ENCODE measurements around the gene LRRC63. TPM values are rescaled to one million over a fixed set of nuclear protein-coding genes. Genes with fewer than 3 reads are reported as not detected.

Gene LRRC63
- total RNA-seq, 1 experiment from 2014 or later, result 0.82 TPM

DNA sequence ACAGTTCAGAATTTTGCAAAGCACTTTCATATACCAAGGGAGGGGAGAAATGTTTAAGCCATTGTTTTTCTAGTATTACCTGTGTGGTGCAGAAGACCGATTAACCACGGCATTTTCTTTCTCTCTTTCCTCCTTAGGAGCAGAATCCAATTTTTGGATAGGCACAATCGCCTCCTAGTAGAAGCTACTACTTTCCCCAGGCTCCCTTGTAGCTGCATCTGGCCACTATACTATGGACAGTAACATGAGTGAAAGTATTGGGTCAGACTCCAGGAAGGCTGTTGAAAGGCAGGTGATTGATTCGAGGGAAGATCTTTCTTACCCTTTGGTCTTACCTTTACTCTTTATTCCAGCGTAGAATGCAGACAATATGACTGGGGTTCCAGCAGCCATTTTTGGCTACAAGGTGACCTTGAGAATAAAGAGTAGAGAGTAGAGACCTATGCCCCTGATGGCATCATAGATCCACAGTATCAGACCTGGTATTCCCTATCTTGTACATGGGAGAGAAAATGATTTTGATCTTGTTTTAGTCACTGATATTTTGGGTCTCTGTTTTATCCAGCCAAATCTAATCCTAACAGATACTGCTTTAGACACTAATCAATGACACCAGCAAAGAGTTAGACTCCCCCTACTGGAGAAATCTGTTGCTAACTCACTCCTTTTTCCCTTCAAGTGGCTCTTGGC lies 77.0 kb downstream of the LRRC63 start:
- TF ChIP-seq, protein P1, sequence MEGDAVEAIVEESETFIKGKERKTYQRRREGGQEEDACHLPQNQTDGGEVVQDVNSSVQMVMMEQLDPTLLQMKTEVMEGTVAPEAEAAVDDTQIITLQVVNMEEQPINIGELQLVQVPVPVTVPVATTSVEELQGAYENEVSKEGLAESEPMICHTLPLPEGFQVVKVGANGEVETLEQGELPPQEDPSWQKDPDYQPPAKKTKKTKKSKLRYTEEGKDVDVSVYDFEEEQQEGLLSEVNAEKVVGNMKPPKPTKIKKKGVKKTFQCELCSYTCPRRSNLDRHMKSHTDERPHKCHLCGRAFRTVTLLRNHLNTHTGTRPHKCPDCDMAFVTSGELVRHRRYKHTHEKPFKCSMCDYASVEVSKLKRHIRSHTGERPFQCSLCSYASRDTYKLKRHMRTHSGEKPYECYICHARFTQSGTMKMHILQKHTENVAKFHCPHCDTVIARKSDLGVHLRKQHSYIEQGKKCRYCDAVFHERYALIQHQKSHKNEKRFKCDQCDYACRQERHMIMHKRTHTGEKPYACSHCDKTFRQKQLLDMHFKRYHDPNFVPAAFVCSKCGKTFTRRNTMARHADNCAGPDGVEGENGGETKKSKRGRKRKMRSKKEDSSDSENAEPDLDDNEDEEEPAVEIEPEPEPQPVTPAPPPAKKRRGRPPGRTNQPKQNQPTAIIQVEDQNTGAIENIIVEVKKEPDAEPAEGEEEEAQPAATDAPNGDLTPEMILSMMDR (conservative IDR thresholded peaks at IDR 0.05; ENCODE audit: low read depth, low read length), result peak; percentile 89
- no peak for TF ChIP-seq EZH2 (IDR thresholded peaks at IDR 0.05; ENCODE audit: borderline replicate concordance, low read depth, low read length, poor library complexity, severe bottlenecking)
- Histone ChIP-seq H3K27me3 (replicated peaks; ENCODE audit: insufficient read depth, low read depth, low read length, poor library complexity) (no peaks in the 10 kb centered on the region), H3K9me3 (ENCODE audit: low read depth, low read length, poor library complexity, severe bottlenecking) (no peaks in the 10 kb centered on the region), H3K36me3 (ENCODE audit: insufficient read depth, low read length, poor library complexity, severe bottlenecking) (no peaks in the 10 kb centered on the region), H3K4me3 (ENCODE audit: low read depth, low read length, poor library complexity, severe bottlenecking) (no peak overlapping the region), H3K27ac (ENCODE audit: low read depth, low read length, poor library complexity, severe bottlenecking) (peak overlapping the region; percentile 27), H3K4me1 (ENCODE audit: insufficient read depth, low read length, poor library complexity, severe bottlenecking) (peaks cover 37% of the 10 kb centered on the region)
- CTCF ChIA-PET, result interaction anchor here (0.7 kb wide), 1 partner anchor 569 kb away, joined by 3 read pairs; no protein-coding TSS in a partner anchor
- BruUV-seq (replicated peaks), result no TSS peak
- POLR2A ChIA-PET (ENCODE audit: low non-redundant PET), result no interaction called here
- intact Hi-C loops (cut with micrococcal nuclease; ENCODE audit: unreplicated experiment), result loop anchor here (5.0 kb wide), 2 partner anchors 121 to 141 kb away; no protein-coding TSS in a partner anchor
- DNase-seq (ENCODE audit: low spot score), result peak; percentile 84

DNA sequence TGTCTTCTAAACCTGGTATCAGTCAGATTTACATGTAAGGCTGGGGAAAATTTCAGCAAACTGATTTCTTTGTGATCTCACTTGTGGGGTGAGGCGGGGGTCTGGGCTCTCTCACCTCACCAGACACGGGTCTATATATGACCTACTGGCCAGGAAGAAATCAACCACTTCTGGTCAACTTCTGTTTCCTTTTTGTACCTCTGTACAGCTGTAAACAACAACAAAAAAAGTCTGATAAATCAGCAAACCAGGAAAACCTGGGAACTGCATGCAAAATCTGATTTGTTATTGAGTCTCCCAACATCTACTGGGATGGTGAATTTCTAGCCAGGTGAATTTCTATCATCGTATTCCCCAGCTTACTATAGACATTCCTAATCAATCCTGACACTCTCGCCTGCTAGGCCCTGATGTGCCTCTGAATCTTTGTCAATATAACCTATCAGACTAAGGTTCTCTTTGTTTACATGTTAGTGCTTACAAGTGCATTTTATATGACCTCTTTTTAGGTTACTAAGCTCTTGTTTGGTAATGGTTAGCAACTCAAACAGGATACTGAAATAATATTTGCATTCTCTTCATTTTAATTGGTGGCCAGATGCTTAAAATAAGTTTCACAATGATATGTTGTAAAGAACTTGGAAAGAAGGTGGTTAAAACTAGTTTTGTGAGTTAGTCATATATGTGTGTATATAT lies 77.7 kb downstream of the LRRC63 start:
- intact Hi-C loops (cut with micrococcal nuclease; ENCODE audit: unreplicated experiment), result loop anchor here (5.0 kb wide), 2 partner anchors 122 to 142 kb away; no protein-coding TSS in a partner anchor
- POLR2A ChIA-PET (ENCODE audit: low non-redundant PET), result interaction anchor here (0.5 kb wide), 1 partner anchor 11 kb away, joined by 9 read pairs; no protein-coding TSS in a partner anchor
- DNase-seq (ENCODE audit: low spot score), result no peak
- Histone ChIP-seq H3K9me3 (ENCODE audit: low read depth, low read length, poor library complexity, severe bottlenecking) (no peaks in the 10 kb centered on the region), H3K27ac (ENCODE audit: low read depth, low read length, poor library complexity, severe bottlenecking) (no peak overlapping the region), H3K4me1 (ENCODE audit: insufficient read depth, low read length, poor library complexity, severe bottlenecking) (peaks cover 38% of the 10 kb centered on the region), H3K27me3 (replicated peaks; ENCODE audit: insufficient read depth, low read depth, low read length, poor library complexity) (no peaks in the 10 kb centered on the region), H3K36me3 (ENCODE audit: insufficient read depth, low read length, poor library complexity, severe bottlenecking) (no peaks in the 10 kb centered on the region), H3K4me3 (ENCODE audit: low read depth, low read length, poor library complexity, severe bottlenecking) (no peak overlapping the region)
- CTCF ChIA-PET, result interaction anchor here (0.6 to 0.7 kb wide), 2 partner anchors 237 to 570 kb away, joined by 3 to 6 read pairs; no protein-coding TSS in a partner anchor
- no TSS peak for BruUV-seq (replicated peaks)
- TF ChIP-seq EZH2 (IDR thresholded peaks at IDR 0.05; ENCODE audit: borderline replicate concordance, low read depth, low read length, poor library complexity, severe bottlenecking), result no peak
- TF ChIP-seq, protein P1 (conservative IDR thresholded peaks at IDR 0.05; ENCODE audit: low read depth, low read length), result no peak

- intact Hi-C loops (cut with micrococcal nuclease; ENCODE audit: unreplicated experiment), result no loop called here
- no peaks in the 10 kb centered on the region for H3K9me3 ChIP-seq (ENCODE audit: low read depth, low read length, poor library complexity, severe bottlenecking)
- no peak overlapping the region for H3K27ac ChIP-seq (ENCODE audit: low read depth, low read length, poor library complexity, severe bottlenecking)
- H3K27me3 ChIP-seq (replicated peaks; ENCODE audit: insufficient read depth, low read depth, low read length, poor library complexity), result no peaks in the 10 kb centered on the region
- no peaks in the 10 kb centered on the region for H3K36me3 ChIP-seq (ENCODE audit: insufficient read depth, low read length, poor library complexity, severe bottlenecking)
- no TSS peak for BruUV-seq (replicated peaks)
- ChIA-PET CTCF (interaction anchor here (0.8 kb wide), 1 partner anchor 31 kb away, joined by 3 read pairs; no protein-coding TSS in a partner anchor), POLR2A (ENCODE audit: low non-redundant PET) (no interaction called here)
- TF ChIP-seq, protein P1 (conservative IDR thresholded peaks at IDR 0.05; ENCODE audit: low read depth, low read length), result no peak
- TF ChIP-seq EZH2 (IDR thresholded peaks at IDR 0.05; ENCODE audit: borderline replicate concordance, low read depth, low read length, poor library complexity, severe bottlenecking), result no peak
- no peak overlapping the region for H3K4me3 ChIP-seq (ENCODE audit: low read depth, low read length, poor library complexity, severe bottlenecking)
- peaks cover 47% of the 10 kb centered on the region for H3K4me1 ChIP-seq (ENCODE audit: insufficient read depth, low read length, poor library complexity, severe bottlenecking)
- DNase-seq (ENCODE audit: low spot score), result no peak
Observed at GRCh38 chr13:46290434-46290833, 78.7 kb downstream of the LRRC63 start.

Measured in A673 (cell line).